SIG-M5 treated with dmso at 0.1 percent for 504 hours (cell line): Measurements from ENCODE around the gene ADRM1.

Experiments used
- DNase-seq: peaks from one replicate; lab custom pipeline; 2025; ENCODE audit not compliant: unreplicated experiment; lab: John Stamatoyannopoulos, UW

ADRM1 gene

GRCh38 chr20:62352402-62353288, 49.8 kb downstream of the ADRM1 start:
- no peak for DNase-seq

DNA sequence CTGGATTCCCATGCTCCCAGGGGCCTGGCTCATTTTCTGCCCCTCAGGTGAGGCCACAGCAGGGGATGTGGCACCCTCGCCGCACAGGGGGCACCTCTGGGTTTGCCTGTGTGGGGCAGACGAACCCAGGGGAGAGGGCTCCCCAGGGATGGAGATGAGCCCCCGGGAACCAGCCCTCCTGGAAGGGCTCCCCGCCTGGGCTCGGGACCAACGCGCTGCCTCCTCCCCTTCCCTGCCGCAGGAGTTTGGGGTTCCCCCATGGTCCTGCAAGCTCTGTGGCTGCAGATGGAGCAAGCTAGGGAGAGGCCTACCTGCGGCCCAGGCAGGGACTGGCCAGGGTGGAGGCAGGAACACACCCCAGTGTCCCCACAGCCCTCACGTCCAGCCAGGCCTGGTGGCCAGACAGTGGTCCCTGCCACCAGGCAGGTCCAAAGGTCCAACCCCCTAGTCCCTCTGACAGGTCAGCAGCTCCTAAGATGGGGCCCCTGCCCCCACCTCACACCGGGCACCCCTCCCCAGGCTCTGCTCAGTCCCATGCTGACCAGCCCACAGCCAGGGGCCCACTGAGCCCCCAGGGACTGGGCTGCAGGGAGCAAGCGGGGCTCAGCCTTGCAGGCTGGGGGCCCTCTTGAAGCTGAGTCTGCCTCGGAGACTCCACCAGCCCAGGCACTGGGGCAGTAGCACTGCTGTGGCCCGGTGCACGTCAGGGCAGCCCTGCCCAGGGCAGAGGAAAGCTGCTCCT, 50.7 kb downstream of the ADRM1 start:
- no peak for DNase-seq

DNA sequence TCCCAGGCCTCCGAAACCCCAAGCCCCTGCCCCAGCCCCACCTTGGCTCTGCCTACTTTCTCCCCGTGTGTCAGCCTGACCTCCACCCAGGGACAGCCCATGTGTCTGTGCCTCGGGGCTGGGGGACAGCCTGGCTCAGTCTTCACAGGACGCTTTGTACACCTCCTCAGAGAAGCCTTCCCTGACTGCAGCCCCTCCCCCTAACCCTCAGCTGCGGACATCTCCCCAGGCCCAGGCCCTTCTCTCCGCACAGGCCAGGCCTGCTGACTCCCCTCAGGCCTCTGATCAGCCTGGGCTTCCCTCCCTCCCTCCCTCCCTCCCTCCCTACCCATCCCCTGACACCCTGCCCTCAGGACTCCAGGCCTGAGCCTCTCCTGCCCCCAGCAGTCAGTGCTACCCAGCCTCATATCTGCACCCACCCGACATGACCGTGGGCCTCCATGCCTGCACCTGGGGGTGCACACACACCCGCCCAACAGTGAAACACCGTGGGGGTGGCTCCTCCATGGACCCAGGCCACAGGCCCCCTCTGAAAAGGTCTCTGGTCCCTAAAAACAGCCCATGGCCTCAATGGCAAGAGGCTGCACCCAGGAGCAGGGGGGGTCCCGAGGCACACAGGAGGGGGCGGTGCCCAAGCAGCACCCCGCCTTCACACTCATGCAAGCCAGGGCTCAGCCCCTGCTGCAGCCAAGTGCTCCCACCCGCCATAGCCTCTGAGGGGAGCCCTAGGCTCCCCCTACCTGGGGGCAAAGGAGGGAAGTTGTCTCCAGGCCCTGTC, 51.4 kb downstream of the ADRM1 start:
- no peak for DNase-seq

DNA sequence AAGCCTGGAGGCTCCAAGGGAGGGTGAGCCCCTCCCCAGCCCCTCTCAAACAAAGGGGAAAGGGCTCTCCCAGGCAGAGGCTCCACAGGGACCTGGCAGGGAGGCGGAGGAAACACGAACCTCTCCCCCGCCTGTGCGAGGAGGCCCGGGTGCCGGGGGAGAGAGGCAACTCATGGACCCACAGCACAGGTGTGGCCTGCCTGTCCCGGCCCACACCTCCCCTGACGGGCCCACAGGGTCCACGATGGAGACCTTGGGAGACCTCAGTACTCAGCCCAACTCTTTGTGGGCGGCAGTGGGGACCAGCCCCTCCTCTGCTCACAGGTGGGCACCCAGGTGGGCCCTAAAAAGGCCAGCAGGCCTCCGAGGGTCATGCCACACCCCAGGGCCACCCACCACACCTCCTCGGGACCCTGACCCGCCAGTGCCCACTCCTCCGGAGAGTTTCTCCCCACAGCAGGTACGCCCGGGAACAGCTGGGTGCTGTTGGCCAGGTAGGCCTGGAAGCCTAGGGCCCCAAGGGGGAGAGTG, 52.1 kb downstream of the ADRM1 start:
- no peak for DNase-seq

DNA sequence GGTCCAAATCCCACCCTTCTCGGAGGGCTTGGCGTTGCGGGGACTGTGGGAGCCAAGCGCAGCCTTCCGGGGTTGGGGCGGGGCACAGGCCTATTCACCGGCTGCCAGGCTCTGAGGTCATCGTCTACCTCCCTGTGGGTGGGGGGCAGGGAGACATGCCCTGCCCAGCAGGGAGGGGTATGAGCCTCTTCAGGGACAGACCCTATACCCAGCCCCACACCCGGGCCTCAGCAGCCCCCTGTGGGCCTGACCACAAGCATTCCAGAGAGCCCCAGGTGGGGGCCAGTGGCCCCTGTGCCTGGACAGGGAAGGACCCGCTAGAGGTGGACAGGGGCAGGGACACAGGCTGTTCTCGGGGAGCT, 52.7 kb downstream of the ADRM1 start:
- no peak for DNase-seq

GRCh38 chr20:62355878-62356588, 53.2 kb downstream of the ADRM1 start:
- no peak for DNase-seq

DNA sequence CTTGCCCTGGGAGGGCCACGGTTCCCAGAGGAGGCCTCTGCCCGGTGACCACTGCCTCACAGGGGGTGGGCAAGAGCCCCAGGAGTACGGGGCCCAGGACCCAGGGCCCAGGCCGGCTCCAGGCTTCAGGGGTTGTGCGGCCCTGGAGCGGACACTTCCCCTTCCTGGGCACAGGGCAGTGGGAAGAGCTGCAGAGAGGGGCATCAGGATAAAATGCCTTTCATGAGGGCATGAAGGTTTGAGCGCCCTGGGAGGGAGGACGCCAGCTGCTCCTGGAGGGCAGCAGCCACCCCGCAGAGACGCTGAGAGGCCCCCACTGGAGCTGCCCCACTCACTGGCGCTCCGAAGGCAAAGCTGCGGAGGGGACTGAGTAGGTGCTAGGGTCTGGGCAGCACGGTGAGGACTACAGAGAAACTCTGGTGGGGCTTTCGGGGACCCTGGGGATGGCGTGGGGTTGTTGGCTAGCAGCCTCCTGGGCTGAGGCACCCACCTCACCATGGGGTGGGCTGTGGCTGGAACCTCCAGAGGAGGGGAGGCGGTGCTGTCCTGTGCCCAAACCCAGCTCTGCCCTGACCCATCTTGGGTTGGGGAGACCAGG, 53.9 kb downstream of the ADRM1 start:
- no peak for DNase-seq

- no peak for DNase-seq
Observed at GRCh38 chr20:62357187-62357667, 54.4 kb downstream of the ADRM1 start.

DNA sequence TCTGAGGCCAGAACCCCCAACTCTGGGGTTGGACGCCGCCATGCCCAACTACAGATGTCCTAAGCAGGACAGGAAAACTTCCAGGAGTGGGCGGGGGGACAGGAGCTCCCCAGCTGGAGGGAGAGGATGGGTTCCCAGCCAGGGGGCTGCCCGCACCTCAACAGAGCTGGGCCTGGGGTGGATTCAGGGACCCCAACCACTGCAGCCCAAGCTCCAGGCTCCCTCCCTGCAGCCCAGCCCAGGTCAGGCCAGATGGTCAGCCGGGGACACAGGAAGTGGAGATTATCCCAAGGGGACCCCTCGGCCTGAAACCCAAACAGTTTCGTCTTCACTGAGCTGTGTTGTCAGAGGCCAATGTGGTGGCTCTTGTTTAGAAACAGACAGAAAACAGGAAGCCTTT, 54.9 kb downstream of the ADRM1 start:
- no peak for DNase-seq
